ENCODE results near the gene SENP2.

DNA sequence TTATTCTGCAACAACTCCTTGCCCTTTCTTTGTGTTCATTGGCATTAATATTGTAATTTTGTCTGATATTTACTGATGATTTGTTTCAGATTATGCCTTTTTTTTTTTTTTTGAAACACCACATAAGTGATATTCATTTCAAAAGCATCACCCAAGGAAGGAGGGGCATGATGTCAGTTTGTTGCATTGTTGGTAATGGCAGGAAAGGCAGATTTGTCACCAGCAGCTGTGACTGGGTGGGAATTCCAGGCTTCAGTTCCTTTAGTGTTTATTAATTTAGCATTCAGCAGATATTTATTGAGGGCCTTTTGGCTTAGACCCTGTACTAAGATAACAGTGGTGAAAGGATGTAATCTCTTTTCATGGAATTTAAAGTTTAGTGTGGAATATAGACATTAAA is 19.5 kb downstream of the SENP2 start:
- no peak for TF ChIP-seq POLR2A (IDR thresholded peaks at IDR 0.05; ENCODE audit: low read depth, low read length)
- TF ChIP-seq TAF1 (IDR thresholded peaks at IDR 0.05; ENCODE audit: borderline replicate concordance, low read depth, low read length): no peak
- TF ChIP-seq POLR2AphosphoS5 (IDR thresholded peaks at IDR 0.05; ENCODE audit: low read depth, low read length): no peak
